Trophoblast cell (in vitro differentiated cells and primary cell): ENCODE results near the gene EDIL3.

Source experiments
- DNase-seq, 2 donors: peaks; one replicate each; pipeline ENCODE4 v3.0.0-alpha.2; 2016
- H2AFZ ChIP-seq: 2 replicates; pipeline ENCODE4 v1.6.1; 2013; ENCODE audit warnings: low read length, moderate library complexity, mild to moderate bottlenecking; ENCODE audit not compliant: insufficient read depth, poor library complexity
- H2AK5ac ChIP-seq: 2 replicates; pipeline ENCODE4 v1.6.1; 2013; ENCODE audit warnings: mild to moderate bottlenecking, low read length
- H2BK120ac ChIP-seq: 2 replicates; pipeline ENCODE4 v1.6.1; 2013; ENCODE audit warnings: low read length, mild to moderate bottlenecking, moderate library complexity; ENCODE audit not compliant: insufficient read depth, poor library complexity
- H2BK12ac ChIP-seq: 2 replicates; pipeline ENCODE4 v1.6.1; 2013; ENCODE audit warnings: mild to moderate bottlenecking, low read length, moderate library complexity
- H2BK5ac ChIP-seq: 2 replicates; pipeline ENCODE4 v1.6.1; 2013; ENCODE audit warnings: low read length, low read depth, moderate library complexity, mild to moderate bottlenecking; ENCODE audit not compliant: poor library complexity
- H3K14ac ChIP-seq: 2 replicates; pipeline ENCODE4 v1.6.1; 2013; ENCODE audit warnings: mild to moderate bottlenecking, low read length
- H3K18ac ChIP-seq: 2 replicates; pipeline ENCODE4 v1.6.1; 2013; ENCODE audit warnings: mild to moderate bottlenecking, low read length
- H3K23ac ChIP-seq: 2 replicates; pipeline ENCODE4 v1.6.1; 2013; ENCODE audit warnings: low read length
- H3K27ac ChIP-seq: 2 replicates; pipeline ENCODE4 v1.5.1; 2013; ENCODE audit warnings: low read depth, mild to moderate bottlenecking, inconsistent platforms, low read length, moderate library complexity
- H3K27me3 ChIP-seq: 2 replicates; pipeline ENCODE4 v1.6.1; 2013; ENCODE audit warnings: inconsistent platforms, mild to moderate bottlenecking, low read length, moderate library complexity; ENCODE audit not compliant: insufficient read depth
- H3K36me3 ChIP-seq, 2 experiments: 1 replicate in 1 of 2; 2 replicates in 1 of 2; pipeline ENCODE4 v1.6.1; 2013; ENCODE audit warnings: low read length in 2 of 2, mild to moderate bottlenecking in 2 of 2, moderate library complexity in 1 of 2; ENCODE audit not compliant: insufficient read depth in 2 of 2, control insufficient read depth in 1 of 2
- H3K4ac ChIP-seq: 2 replicates; pipeline ENCODE4 v1.6.1; 2013; ENCODE audit warnings: low read depth, mild to moderate bottlenecking, low read length, moderate library complexity
- H3K4me1 ChIP-seq, 2 experiments: 1 replicate in 1 of 2; 2 replicates in 1 of 2; pipeline ENCODE4 v1.6.1; 2013; ENCODE audit warnings: low read length in 2 of 2, mild to moderate bottlenecking in 2 of 2, moderate library complexity in 1 of 2; ENCODE audit not compliant: insufficient read depth in 2 of 2, control insufficient read depth in 1 of 2
- H3K4me2 ChIP-seq: 2 replicates; pipeline ENCODE4 v1.6.1; 2013; ENCODE audit warnings: inconsistent platforms, mild to moderate bottlenecking, low read length, moderate library complexity
- H3K4me3 ChIP-seq: 2 replicates; pipeline ENCODE4 v1.5.1; 2013; ENCODE audit warnings: mild to moderate bottlenecking, low read depth, low read length, inconsistent platforms
- H3K79me1 ChIP-seq: one replicate; pipeline ENCODE4 v1.6.1; 2013; ENCODE audit warnings: low read length
- H3K79me2 ChIP-seq: 2 replicates; pipeline ENCODE4 v1.6.1; 2013; ENCODE audit warnings: low read length, mild to moderate bottlenecking; ENCODE audit not compliant: control insufficient read depth, insufficient read depth, poor library complexity
- H3K9ac ChIP-seq: 2 replicates; pipeline ENCODE4 v1.6.1; 2013; ENCODE audit warnings: mild to moderate bottlenecking, low read length
- H3K9me3 ChIP-seq: 2 replicates; pipeline ENCODE4 v1.6.1; 2013; ENCODE audit warnings: low read depth, mild to moderate bottlenecking, control low read depth, inconsistent platforms, low read length; ENCODE audit not compliant: insufficient read depth
- H4K12ac ChIP-seq: 2 replicates; pipeline ENCODE4 v1.6.1; 2013; ENCODE audit warnings: low read depth, mild to moderate bottlenecking, low read length, moderate library complexity
- H4K8ac ChIP-seq: 2 replicates; pipeline ENCODE4 v1.6.1; 2013; ENCODE audit warnings: low read depth, mild to moderate bottlenecking, low read length, moderate library complexity
- H4K91ac ChIP-seq: one replicate; pipeline ENCODE4 v1.6.1; 2013; ENCODE audit warnings: low read depth, mild to moderate bottlenecking, low read length, moderate library complexity
- WGBS: extraction: QIAGEN DNeasy Blood & Tissue Kit; methylation state at CpG from one replicate; pipeline ENCODE4 v1.1.7; 2013; ENCODE audit warnings: missing lambda C conversion rate; ENCODE audit not compliant: insufficient read length, insufficient coverage; ENCODE audit errors: extremely low coverage; 5-methylcytosine and 5-hydroxymethylcytosine counted together

EDIL3 gene

GRCh38 chr5:84381502-84382362, 2.9 kb downstream of the EDIL3 start:
- DNase-seq, result peak in 1 of 2 donors; percentile 12
- no peaks in the 10 kb centered on the region for H3K27me3 ChIP-seq
- no peak overlapping the region for H2AK5ac ChIP-seq
- no peak overlapping the region for H4K12ac ChIP-seq
- H3K9ac ChIP-seq, result peak overlapping the region; percentile 21
- H3K36me3 ChIP-seq, result no peaks in the 10 kb centered on the region
- peaks cover 21% of the 10 kb centered on the region for H3K79me1 ChIP-seq
- peak overlapping the region; percentile 13 for H4K8ac ChIP-seq
- H2AFZ ChIP-seq, result peak overlapping the region; percentile 4
- H2BK120ac ChIP-seq, result peak overlapping the region; percentile 2
- no peaks in the 10 kb centered on the region for H3K9me3 ChIP-seq
- no peak overlapping the region for H4K91ac ChIP-seq
- no peak overlapping the region for H3K23ac ChIP-seq
- H3K4me2 ChIP-seq, result peak overlapping the region; percentile 72
- no CpG with 5 or more reads among the region's 14 CpGs for WGBS
- no peak overlapping the region for H3K14ac ChIP-seq
- H2BK12ac ChIP-seq, result no peak overlapping the region
- peak overlapping the region; percentile 83 for H3K4me3 ChIP-seq
- peak overlapping the region; percentile 44 for H2BK5ac ChIP-seq
- H3K4ac ChIP-seq, result no peak overlapping the region
- H3K27ac ChIP-seq, result peak overlapping the region; percentile 34
- peaks cover 0 to 6% of the 10 kb centered on the region in 2 experiments for H3K4me1 ChIP-seq
- peaks cover 11% of the 10 kb centered on the region for H3K79me2 ChIP-seq
- H3K18ac ChIP-seq, result peak overlapping the region; percentile 1

- no peak overlapping the region for H2AFZ ChIP-seq
- no peak overlapping the region for H3K14ac ChIP-seq
- peaks cover 21% of the 10 kb centered on the region for H3K79me1 ChIP-seq
- H3K23ac ChIP-seq, result no peak overlapping the region
- no peak overlapping the region for H4K12ac ChIP-seq
- no peak overlapping the region for H2AK5ac ChIP-seq
- no peak overlapping the region for H4K91ac ChIP-seq
- H3K4me1 ChIP-seq, result peaks cover 0 to 4% of the 10 kb centered on the region in 2 experiments
- no peaks in the 10 kb centered on the region for H3K9me3 ChIP-seq
- no peak overlapping the region for H3K18ac ChIP-seq
- no peak overlapping the region for H3K27ac ChIP-seq
- H3K9ac ChIP-seq, result no peak overlapping the region
- no CpG with 5 or more reads among the region's 2 CpGs for WGBS
- no peak overlapping the region for H3K4ac ChIP-seq
- H2BK5ac ChIP-seq, result no peak overlapping the region
- H3K4me3 ChIP-seq, result no peak overlapping the region
- no peak for DNase-seq
- H4K8ac ChIP-seq, result no peak overlapping the region
- no peak overlapping the region for H2BK120ac ChIP-seq
- peaks cover 11% of the 10 kb centered on the region for H3K79me2 ChIP-seq
- no peak overlapping the region for H2BK12ac ChIP-seq
- no peak overlapping the region for H3K4me2 ChIP-seq
- H3K36me3 ChIP-seq, result no peaks in the 10 kb centered on the region
- H3K27me3 ChIP-seq, result no peaks in the 10 kb centered on the region
Observed at GRCh38 chr5:84379749-84380148, 4.9 kb downstream of the EDIL3 start.

GRCh38 chr5:84378961-84379360, 5.7 kb downstream of the EDIL3 start:
- Histone ChIP-seq H3K9me3 (no peaks in the 10 kb centered on the region), H3K18ac (no peak overlapping the region), H4K91ac (no peak overlapping the region), H4K8ac (no peak overlapping the region), H2BK120ac (no peak overlapping the region), H3K4me1 (peaks cover 0 to 4% of the 10 kb centered on the region in 2 experiments), H3K79me2 (peaks cover 8% of the 10 kb centered on the region), H2BK12ac (no peak overlapping the region), H3K23ac (no peak overlapping the region), H4K12ac (no peak overlapping the region), H3K79me1 (peaks cover 16% of the 10 kb centered on the region), H3K27ac (no peak overlapping the region), H3K4ac (no peak overlapping the region), H3K14ac (no peak overlapping the region), H2AK5ac (no peak overlapping the region), H2AFZ (no peak overlapping the region), H3K9ac (no peak overlapping the region), H3K4me2 (no peak overlapping the region), H2BK5ac (no peak overlapping the region), H3K4me3 (no peak overlapping the region), H3K36me3 (no peaks in the 10 kb centered on the region), H3K27me3 (no peaks in the 10 kb centered on the region)
- no CpG with 5 or more reads among the region's 2 CpGs for WGBS
- DNase-seq, result no peak

- Histone ChIP-seq H4K91ac (no peak overlapping the region), H3K36me3 (no peaks in the 10 kb centered on the region), H3K18ac (no peak overlapping the region), H3K27me3 (no peaks in the 10 kb centered on the region), H2BK12ac (no peak overlapping the region), H2AK5ac (no peak overlapping the region), H2BK5ac (no peak overlapping the region), H3K4me2 (no peak overlapping the region), H3K9me3 (no peaks in the 10 kb centered on the region), H4K8ac (no peak overlapping the region), H3K23ac (no peak overlapping the region), H2BK120ac (no peak overlapping the region), H2AFZ (no peak overlapping the region), H3K27ac (no peak overlapping the region), H3K9ac (no peak overlapping the region), H3K4ac (no peak overlapping the region), H4K12ac (no peak overlapping the region), H3K4me3 (no peak overlapping the region), H3K14ac (no peak overlapping the region), H3K79me1 (peaks cover 10% of the 10 kb centered on the region), H3K79me2 (peaks cover 3% of the 10 kb centered on the region), H3K4me1 (peaks cover 0 to 4% of the 10 kb centered on the region in 2 experiments)
- no peak for DNase-seq
- no CpG with 5 or more reads among the region's 1 CpG for WGBS
Observed at GRCh38 chr5:84378420-84378819, 6.3 kb downstream of the EDIL3 start.
